ENCODE results near the gene FICD.

FICD gene

DNA sequence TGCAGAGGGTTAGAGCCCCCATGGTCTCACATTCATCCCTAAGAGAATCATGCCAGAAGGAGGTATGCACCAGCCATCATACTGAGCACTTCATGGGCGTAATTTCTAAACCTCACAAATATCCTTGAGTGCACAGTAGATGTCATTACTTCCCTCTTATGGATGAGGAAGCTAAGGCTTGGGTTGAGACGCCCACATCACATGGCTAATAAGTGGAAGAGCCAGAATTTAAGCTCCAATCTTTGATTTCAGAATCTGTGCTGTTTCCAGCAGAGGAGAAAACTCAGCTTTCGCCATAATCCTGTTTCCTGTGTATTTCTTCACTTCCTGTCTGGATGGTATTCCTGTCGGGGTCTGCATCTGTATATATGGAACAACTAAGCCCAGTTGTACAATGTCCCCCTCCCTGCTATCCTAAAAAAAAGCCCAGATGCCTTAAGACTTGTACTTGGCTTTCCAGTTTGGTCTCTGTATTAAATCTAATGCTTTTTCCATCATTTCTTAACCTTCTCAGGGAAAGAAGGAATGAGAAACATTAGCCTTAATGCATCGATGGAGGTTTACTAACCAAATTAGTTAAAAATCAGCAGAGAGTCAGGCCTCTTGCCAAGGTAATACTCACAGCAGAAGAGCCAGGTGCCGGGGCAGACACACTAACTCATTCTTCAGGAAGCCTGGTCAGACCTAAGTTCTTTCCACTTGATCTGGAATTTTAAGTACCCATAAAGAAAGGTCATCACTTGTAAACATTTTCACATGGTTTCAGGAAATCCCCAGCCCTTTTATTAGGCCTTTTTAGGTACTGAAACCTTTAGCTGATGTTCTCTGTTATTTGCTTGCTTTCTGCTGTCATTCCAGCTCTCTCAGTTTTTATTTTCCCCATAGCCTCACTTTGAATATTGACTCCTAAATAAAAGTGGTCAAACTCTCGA is 52.6 kb downstream of the FICD start:
- peak; percentile 73 to 90 (median 86) for DNase-seq

DNA sequence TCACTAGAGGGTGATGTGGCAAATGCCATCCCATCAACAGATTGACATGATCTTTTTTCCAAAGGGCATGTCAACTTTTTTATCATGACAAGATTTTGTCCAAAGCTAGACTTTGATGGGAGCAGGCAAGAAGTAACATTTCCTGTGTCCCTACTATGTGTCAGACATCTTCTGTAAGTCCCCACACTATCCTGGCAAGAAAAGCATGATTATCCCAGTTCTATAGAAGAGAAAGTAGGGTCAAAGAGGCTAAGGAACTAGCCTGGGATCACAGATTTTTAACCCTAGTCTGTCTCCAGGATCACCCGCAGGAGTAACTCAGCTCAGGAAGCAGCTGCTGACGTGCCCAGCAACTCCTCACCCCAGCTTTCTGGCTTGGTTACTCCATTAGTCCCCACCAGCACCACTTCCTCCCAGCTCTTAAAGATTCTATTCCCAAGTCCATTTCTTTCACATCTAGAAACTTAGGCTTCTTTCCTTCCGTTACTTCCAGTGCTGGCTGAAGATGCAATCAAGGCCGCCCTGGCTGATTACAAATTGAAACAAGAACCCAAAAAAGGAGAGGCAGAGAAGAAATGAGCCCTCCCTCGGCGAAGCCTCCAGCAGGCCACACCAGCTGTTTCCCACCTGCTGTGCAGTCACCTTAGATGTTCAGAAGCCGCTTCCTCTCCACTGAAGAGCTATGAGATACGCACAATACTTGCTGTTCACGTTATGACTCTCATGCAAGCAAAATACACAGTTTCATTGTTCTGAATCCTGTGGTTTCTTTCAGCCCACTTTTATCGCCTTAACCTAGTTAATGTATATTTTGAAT is 53.5 kb downstream of the FICD start:
- DNase-seq, result peak in 2 of 4 experiments; percentile 25 to 29
